ENCODE data around the gene MZF1. TPM values are rescaled to one million over a fixed set of nuclear protein-coding genes. Genes with fewer than 3 reads are reported as not detected.

The MZF1 gene
- total RNA-seq, 4 donors from 2014 or later, result 26.5 to 41.5 (median 30.0) TPM

DNA sequence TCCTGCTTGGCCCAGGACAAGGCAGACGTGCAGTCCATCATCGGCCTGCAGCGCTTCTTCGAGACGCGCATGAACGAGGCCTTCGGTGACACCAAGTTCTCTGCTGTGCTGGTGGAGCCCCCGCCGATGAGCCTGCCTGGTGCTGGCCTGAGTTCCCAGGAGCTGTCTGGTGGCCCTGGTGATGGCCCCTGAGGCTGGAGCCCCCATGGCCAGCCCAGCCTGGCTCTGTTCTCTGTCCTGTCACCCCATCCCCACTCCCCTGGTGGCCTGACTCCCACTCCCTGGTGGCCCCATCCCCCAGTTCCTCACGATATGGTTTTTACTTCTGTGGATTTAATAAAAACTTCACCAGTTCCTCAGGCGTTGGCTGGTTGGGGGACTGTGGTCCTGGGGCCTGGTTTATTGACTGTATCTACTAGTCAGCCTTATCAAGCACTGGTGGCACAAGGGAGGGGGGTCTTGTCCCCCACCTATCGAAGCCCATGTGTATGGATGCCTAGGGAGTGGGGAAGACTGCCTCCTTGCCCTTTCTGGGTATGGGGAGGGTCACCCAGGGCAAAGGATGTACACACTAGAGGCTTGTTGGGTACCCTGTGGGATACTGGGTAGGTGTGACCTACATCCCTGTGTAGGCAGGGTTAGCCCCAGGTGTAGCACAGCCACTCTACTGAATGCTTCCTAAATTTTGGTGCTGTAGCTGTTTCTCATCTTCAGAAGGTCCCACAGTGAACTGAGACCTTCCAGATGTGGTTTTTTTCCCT lies 22.6 kb downstream of the MZF1 start:
- no peaks in the 10 kb centered on the region for H3K36me3 ChIP-seq
- peaks cover 18 to 21% of the 10 kb centered on the region in 2 donors for H3K4me1 ChIP-seq
- H3K27me3 ChIP-seq, result no peaks in the 10 kb centered on the region
- H3K9me3 ChIP-seq, result no peaks in the 10 kb centered on the region
- no peak overlapping the region for H3K27ac ChIP-seq
- intact Hi-C loops (cut with DNase I; ENCODE audit: low total_unique reads), result no loop called here
- TF ChIP-seq CTCF (IDR thresholded peaks at IDR 0.05) (no peak), POLR2A (IDR thresholded peaks at IDR 0.05) (no peak)
- H3K4me3 ChIP-seq, result no peak overlapping the region
- no peak for DNase-seq

DNA sequence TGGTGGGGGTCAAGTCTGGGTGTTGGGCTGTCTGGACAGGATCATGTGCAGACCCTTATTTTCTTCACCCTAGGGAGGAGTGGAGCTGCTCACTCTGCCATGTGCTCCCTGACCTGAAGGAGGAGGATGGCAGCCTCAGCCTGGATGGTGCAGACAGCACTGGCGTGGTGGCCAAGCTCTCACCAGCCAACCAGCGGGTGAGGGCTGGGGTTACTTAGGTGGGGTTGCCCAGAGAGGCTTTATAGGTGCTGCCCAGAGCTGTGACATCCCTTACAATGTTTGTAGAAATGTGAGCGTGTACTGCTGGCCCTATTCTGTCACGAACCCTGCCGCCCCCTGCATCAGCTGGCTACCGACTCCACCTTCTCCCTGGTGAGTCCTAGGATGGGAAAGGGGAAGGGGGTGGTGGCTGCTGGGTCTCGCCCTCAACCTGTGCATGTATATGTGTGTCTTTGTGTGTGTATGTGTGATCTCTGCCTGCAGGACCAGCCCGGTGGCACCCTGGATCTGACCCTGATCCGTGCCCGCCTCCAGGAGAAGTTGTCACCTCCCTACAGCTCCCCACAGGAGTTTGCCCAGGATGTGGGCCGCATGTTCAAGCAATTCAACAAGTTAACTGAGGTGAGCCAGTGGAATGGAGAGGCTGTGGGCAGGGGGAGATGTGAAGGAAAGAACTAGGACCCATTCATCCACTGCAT lies 23.3 kb downstream of the MZF1 start:
- Histone ChIP-seq H3K27ac (no peak overlapping the region), H3K9me3 (no peaks in the 10 kb centered on the region), H3K27me3 (no peaks in the 10 kb centered on the region), H3K4me3 (no peak overlapping the region), H3K36me3 (no peaks in the 10 kb centered on the region), H3K4me1 (peaks cover 18 to 22% of the 10 kb centered on the region in 2 donors)
- TF ChIP-seq CTCF (IDR thresholded peaks at IDR 0.05), result no peak
- intact Hi-C loops (cut with DNase I; ENCODE audit: low total_unique reads), result no loop called here
- no peak for DNase-seq

- Histone ChIP-seq H3K27me3 (no peaks in the 10 kb centered on the region), H3K4me1 (peaks cover 17 to 22% of the 10 kb centered on the region in 2 donors), H3K27ac (no peak overlapping the region), H3K9me3 (no peaks in the 10 kb centered on the region), H3K4me3 (no peak overlapping the region), H3K36me3 (no peaks in the 10 kb centered on the region)
- DNase-seq, result no peak
- TF ChIP-seq POLR2A (IDR thresholded peaks at IDR 0.05) (no peak), CTCF (IDR thresholded peaks at IDR 0.05) (no peak)
- intact Hi-C loops (cut with DNase I; ENCODE audit: low total_unique reads), result no loop called here
These were observed 24.1 kb downstream of the MZF1 start for GRCh38 chr19:58548859-58549663.

- intact Hi-C loops (cut with DNase I; ENCODE audit: low total_unique reads), result no loop called here
- no peaks in the 10 kb centered on the region for H3K27me3 ChIP-seq
- peaks cover 10 to 22% of the 10 kb centered on the region in 2 donors for H3K4me1 ChIP-seq
- H3K36me3 ChIP-seq, result no peaks in the 10 kb centered on the region
- DNase-seq, result no peak
- H3K4me3 ChIP-seq, result no peak overlapping the region
- no peaks in the 10 kb centered on the region for H3K9me3 ChIP-seq
- TF ChIP-seq CTCF (IDR thresholded peaks at IDR 0.05) (no peak), POLR2A (IDR thresholded peaks at IDR 0.05) (no peak)
- no peak overlapping the region for H3K27ac ChIP-seq
These were observed 25.5 kb downstream of the MZF1 start for GRCh38 chr19:58547323-58548312.
